Measurements from ENCODE around the gene GLYAT. TPM values are rescaled to one million over a fixed set of nuclear protein-coding genes. Genes with fewer than 3 reads are reported as not detected.
"Not testable (repeated sequence)": the region's sequence is repeated elsewhere in the genome, so short reads cannot be mapped to it uniquely, and the experiment has no call there.

Gene GLYAT
- total and polyA plus RNA-seq, 8 donors = 0.16 to 0.89 (median 0.37) TPM; not detected in 2

GRCh38 chr11:58693026-58693425, 38.7 kb downstream of the GLYAT start:
- no peak for ATAC-seq
- intact Hi-C loops (cut with DNase I) = no loop called here
- Histone ChIP-seq H3K9me3 (no peaks in the 10 kb centered on the region), H3K27me3 (no peaks in the 10 kb centered on the region), H3K36me3 (no peaks in the 10 kb centered on the region), H3K27ac (no peak overlapping the region), H3K4me1 (no peaks in the 10 kb centered on the region), H3K4me3 (no peak overlapping the region)
- no peak for TF ChIP-seq CTCF (IDR thresholded peaks at IDR 0.05)
- no peak for DNase-seq

- H3K36me3 ChIP-seq = no peaks in the 10 kb centered on the region
- H3K27ac ChIP-seq = no peak overlapping the region
- H3K9me3 ChIP-seq = no peaks in the 10 kb centered on the region
- intact Hi-C loops (cut with DNase I) = no loop called here
- no peaks in the 10 kb centered on the region for H3K4me1 ChIP-seq
- ATAC-seq (no peak), DNase-seq (no peak)
- TF ChIP-seq CTCF (IDR thresholded peaks at IDR 0.05) = no peak
- no peaks in the 10 kb centered on the region for H3K27me3 ChIP-seq
- no peak overlapping the region for H3K4me3 ChIP-seq
Measured at GRCh38 chr11:58691675-58692074, 40.1 kb downstream of the GLYAT start.

GRCh38 chr11:58688789-58689503, 42.8 kb downstream of the GLYAT start:
- no peaks in the 10 kb centered on the region for H3K27me3 ChIP-seq
- no peaks in the 10 kb centered on the region for H3K36me3 ChIP-seq
- intact Hi-C loops (cut with DNase I) = no loop called here

GRCh38 chr11:58685973-58686722, 45.6 kb downstream of the GLYAT start:
- intact Hi-C loops (cut with DNase I) = no loop called here
- Histone ChIP-seq H3K27me3 (no peaks in the 10 kb centered on the region), H3K27ac (no peak overlapping the region), H3K4me1 (no peaks in the 10 kb centered on the region), H3K9me3 (peaks cover 0 to 9% of the 10 kb centered on the region in 2 donors), H3K36me3 (no peaks in the 10 kb centered on the region), H3K4me3 (no peak overlapping the region)
- no peak for DNase-seq
- no peak for TF ChIP-seq CTCF (IDR thresholded peaks at IDR 0.05)
- no peak for ATAC-seq

More at GRCh38 chr11:58688789-58689503, 42.8 kb downstream of the GLYAT start:
- Histone ChIP-seq H3K4me3 (no peak overlapping the region), H3K9me3 (no peaks in the 10 kb centered on the region), H3K4me1 (no peaks in the 10 kb centered on the region), H3K27ac (no peak overlapping the region)
- TF ChIP-seq CTCF (IDR thresholded peaks at IDR 0.05) = no peak
- no peak for DNase-seq
- ATAC-seq = no peak

GRCh38 chr11:58682660-58683059, 49.1 kb downstream of the GLYAT start:
- H3K4me1 ChIP-seq; H3K4me3 ChIP-seq; H3K9me3 ChIP-seq; H3K27ac ChIP-seq; H3K36me3 ChIP-seq; intact Hi-C loops (cut with DNase I); DNase-seq; ATAC-seq: not testable (repeated sequence)
- H3K27me3 ChIP-seq = peaks cover 0 to 16% of the 10 kb centered on the region in 2 donors

GRCh38 chr11:58677536-58677935, 54.2 kb downstream of the GLYAT start:
- DNase-seq; H3K4me3 ChIP-seq; H3K4me1 ChIP-seq; H3K36me3 ChIP-seq; ATAC-seq; intact Hi-C loops (cut with DNase I); H3K9me3 ChIP-seq; H3K27ac ChIP-seq: not testable (repeated sequence)
- H3K27me3 ChIP-seq = peaks cover 0 to 16% of the 10 kb centered on the region in 2 donors
